ENCODE results near the gene MNT. TPM values are rescaled to one million over a fixed set of nuclear protein-coding genes. Genes with fewer than 3 reads are reported as not detected.

The MNT gene
- total RNA-seq, 1 donor from 2014 or later: 32.7 TPM

- peak overlapping the region; percentile 55 for H3K27ac ChIP-seq
- TF ChIP-seq CTCF (IDR thresholded peaks at IDR 0.05): no peak
- no peaks in the 10 kb centered on the region for H3K9me3 ChIP-seq
- intact Hi-C loops (cut with DNase I): no loop called here
- H3K4me3 ChIP-seq: no peak overlapping the region
- peaks cover 41% of the 10 kb centered on the region for H3K4me1 ChIP-seq
- ATAC-seq (no peak), DNase-seq (no peak)
- no peaks in the 10 kb centered on the region for H3K27me3 ChIP-seq
- H3K36me3 ChIP-seq: no peaks in the 10 kb centered on the region
These were observed 5.5 kb upstream of the MNT start for GRCh38 chr17:2406271-2406902.

- intact Hi-C loops (cut with DNase I): no loop called here
- no peaks in the 10 kb centered on the region for H3K27me3 ChIP-seq
- H3K9me3 ChIP-seq: no peaks in the 10 kb centered on the region
- DNase-seq (no peak), ATAC-seq (no peak)
- no peak for TF ChIP-seq CTCF (IDR thresholded peaks at IDR 0.05)
- H3K4me1 ChIP-seq: peaks cover 41% of the 10 kb centered on the region
- H3K27ac ChIP-seq: peak overlapping the region; percentile 26
- no peak overlapping the region for H3K4me3 ChIP-seq
- H3K36me3 ChIP-seq: no peaks in the 10 kb centered on the region
These were observed 4.5 kb upstream of the MNT start for GRCh38 chr17:2405247-2405926.

GRCh38 chr17:2403044-2403443 lies 2.2 kb upstream of the MNT start:
- Histone ChIP-seq H3K27me3 (no peaks in the 10 kb centered on the region), H3K9me3 (no peaks in the 10 kb centered on the region), H3K4me1 (peaks cover 48% of the 10 kb centered on the region), H3K27ac (no peak overlapping the region), H3K36me3 (no peaks in the 10 kb centered on the region), H3K4me3 (no peak overlapping the region)
- DNase-seq (no peak), ATAC-seq (no peak)
- TF ChIP-seq CTCF (IDR thresholded peaks at IDR 0.05): no peak
- intact Hi-C loops (cut with DNase I): no loop called here

- H3K27me3 ChIP-seq: no peaks in the 10 kb centered on the region
- H3K4me1 ChIP-seq: peaks cover 52% of the 10 kb centered on the region
- peak overlapping the region; percentile 95 for H3K27ac ChIP-seq
- peak overlapping the region; percentile 72 for H3K4me3 ChIP-seq
- ATAC-seq (no peak), DNase-seq (no peak)
- intact Hi-C loops (cut with DNase I): no loop called here
- H3K36me3 ChIP-seq: no peaks in the 10 kb centered on the region
- TF ChIP-seq CTCF (IDR thresholded peaks at IDR 0.05): no peak
- no peaks in the 10 kb centered on the region for H3K9me3 ChIP-seq
These were observed 1.7 kb upstream of the MNT start for GRCh38 chr17:2402544-2402943.

DNA sequence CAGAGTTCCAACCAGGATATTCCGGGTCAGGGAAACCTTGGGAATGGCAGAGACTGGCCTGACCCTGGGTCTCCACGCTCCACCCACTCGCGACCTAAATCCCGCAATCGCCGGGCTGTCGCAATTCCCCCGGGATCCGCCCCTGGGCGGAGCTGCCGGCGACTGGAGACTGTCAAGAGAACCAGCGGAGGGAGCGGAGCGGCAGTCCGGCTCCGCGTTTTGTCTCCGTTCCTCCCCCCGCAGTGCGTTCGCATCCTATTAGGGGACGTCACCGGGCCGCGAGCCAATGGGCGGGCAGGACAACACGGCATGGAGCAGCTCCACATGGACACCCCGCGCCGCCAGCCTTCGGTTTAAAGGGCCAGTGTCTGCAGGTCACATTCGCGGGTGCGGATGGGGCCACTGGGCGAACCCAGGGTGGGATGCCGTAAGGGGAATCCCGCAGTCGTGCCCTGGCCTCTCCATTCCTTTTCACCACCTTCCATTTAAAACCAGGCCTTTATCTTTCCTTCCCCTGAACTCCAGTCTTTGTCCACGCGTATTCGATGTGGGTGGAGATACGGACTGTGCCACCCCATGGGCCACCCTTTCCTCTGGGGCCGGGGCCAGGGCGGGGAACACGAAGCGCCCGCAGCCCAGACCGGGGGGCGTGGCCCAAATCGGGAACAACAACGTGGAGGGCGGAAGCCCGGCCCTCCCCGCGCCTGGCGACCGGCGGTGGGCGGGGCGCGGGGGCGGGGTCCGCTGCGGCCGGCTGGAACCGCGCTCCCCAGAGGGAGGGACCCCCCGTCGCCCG lies 764 bp upstream of the MNT start:
- ATAC-seq (peak; percentile 67), DNase-seq (peak; percentile 100)
- peaks cover 57% of the 10 kb centered on the region for H3K4me1 ChIP-seq
- intact Hi-C loops (cut with DNase I): no loop called here
- peak overlapping the region; percentile 95 for H3K27ac ChIP-seq
- H3K4me3 ChIP-seq: peak overlapping the region; percentile 72
- no peaks in the 10 kb centered on the region for H3K27me3 ChIP-seq
- no peak for TF ChIP-seq CTCF (IDR thresholded peaks at IDR 0.05)
- H3K9me3 ChIP-seq: no peaks in the 10 kb centered on the region
- H3K36me3 ChIP-seq: no peaks in the 10 kb centered on the region

Measured in upper lobe of right lung (tissue), 1 donor.